HG03565 (cell line): ENCODE data around the gene LIN28A.

Source experiments
- ATAC-seq: cut with Tn5 transposase; IDR thresholded peaks from one replicate; pipeline ENCODE4 v1.9.1; 2021; ENCODE audit warnings: mild to moderate bottlenecking, moderate library complexity; ENCODE audit not compliant: unreplicated experiment

LIN28A gene

GRCh38 chr1:26478159-26478558 lies 67.5 kb downstream of the LIN28A start:
- ATAC-seq, result no peak

DNA sequence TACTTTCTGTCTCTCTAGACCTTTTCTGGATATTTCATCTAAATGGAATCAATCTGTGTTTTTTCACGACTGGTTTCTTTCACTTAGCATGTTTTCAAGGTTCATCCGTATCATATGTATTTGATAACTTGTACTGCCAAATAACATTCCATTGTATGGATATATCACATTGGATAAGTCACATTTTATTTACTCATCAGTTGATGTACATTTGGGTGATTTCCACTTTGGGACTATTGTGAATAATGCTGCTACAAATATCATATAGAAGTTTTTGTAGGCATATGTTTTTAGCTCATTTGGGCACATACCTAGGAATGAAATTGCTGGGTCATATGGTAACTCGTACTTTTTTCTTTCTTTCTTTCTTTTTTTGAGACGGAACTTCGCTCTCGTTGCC lies 68.4 kb downstream of the LIN28A start:
- no peak for ATAC-seq
